ENCODE measurements around the gene PLPPR5.

GRCh38 chr1:98988904-98989555 lies 15.6 kb downstream of the PLPPR5 start:
- TF ChIP-seq EZH2 (IDR thresholded peaks at IDR 0.05) (no peak), EZH2phosphoT487 (IDR thresholded peaks at IDR 0.05; ENCODE audit: borderline replicate concordance) (no peak), SIN3A (IDR thresholded peaks at IDR 0.05; ENCODE audit: low read depth) (no peak)
- TF ChIP-seq, protein P1, sequence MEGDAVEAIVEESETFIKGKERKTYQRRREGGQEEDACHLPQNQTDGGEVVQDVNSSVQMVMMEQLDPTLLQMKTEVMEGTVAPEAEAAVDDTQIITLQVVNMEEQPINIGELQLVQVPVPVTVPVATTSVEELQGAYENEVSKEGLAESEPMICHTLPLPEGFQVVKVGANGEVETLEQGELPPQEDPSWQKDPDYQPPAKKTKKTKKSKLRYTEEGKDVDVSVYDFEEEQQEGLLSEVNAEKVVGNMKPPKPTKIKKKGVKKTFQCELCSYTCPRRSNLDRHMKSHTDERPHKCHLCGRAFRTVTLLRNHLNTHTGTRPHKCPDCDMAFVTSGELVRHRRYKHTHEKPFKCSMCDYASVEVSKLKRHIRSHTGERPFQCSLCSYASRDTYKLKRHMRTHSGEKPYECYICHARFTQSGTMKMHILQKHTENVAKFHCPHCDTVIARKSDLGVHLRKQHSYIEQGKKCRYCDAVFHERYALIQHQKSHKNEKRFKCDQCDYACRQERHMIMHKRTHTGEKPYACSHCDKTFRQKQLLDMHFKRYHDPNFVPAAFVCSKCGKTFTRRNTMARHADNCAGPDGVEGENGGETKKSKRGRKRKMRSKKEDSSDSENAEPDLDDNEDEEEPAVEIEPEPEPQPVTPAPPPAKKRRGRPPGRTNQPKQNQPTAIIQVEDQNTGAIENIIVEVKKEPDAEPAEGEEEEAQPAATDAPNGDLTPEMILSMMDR (IDR thresholded peaks at IDR 0.05 in 2 of 3, conservative IDR thresholded peaks at IDR 0.05 in 1 of 3; ENCODE audit: borderline replicate concordance in 1 of 3, insufficient read depth in 1 of 3, low read depth in 2 of 3, low read length in 2 of 3), result no peak
